ENCODE measurements around the gene TRIP11. TPM values are rescaled to one million over a fixed set of nuclear protein-coding genes. Genes with fewer than 3 reads are reported as not detected.

The TRIP11 gene
- total and polyA plus RNA-seq, 2 of the 13 experiments (the other 11 are each of a cell fraction or from before 2014, with no cell fraction given), result 10.9 to 32.8 TPM

GRCh38 chr14:91957876-91958313, 82.0 kb downstream of the TRIP11 start (continued):
- TF ChIP-seq PLRG1 (conservative IDR thresholded peaks at IDR 0.05), result no peak
- 0 out of 2 replicates have a peak, but pooled peaks have one; percentile 47 for TF ChIP-seq ZSCAN29 (CRISPR knock-in tag; conservative IDR thresholded peaks at IDR 0.05)
- no peak for TF ChIP-seq DBP (CRISPR knock-in tag; IDR thresholded peaks at IDR 0.05; ENCODE audit: not compliant biosample characterization)
- TF ChIP-seq ZNF772 (CRISPR knock-in tag; IDR thresholded peaks at IDR 0.05), result no peak
- TF ChIP-seq HDAC2 (CRISPR knock-in tag; IDR thresholded peaks at IDR 0.05), result peak; percentile 72
- TF ChIP-seq ZNF737 (CRISPR knock-in tag; IDR thresholded peaks at IDR 0.05; ENCODE audit: borderline replicate concordance), result no peak
- TF ChIP-seq ZNF563 (CRISPR knock-in tag; IDR thresholded peaks at IDR 0.05), result 0 out of 2 replicates have a peak, but pooled peaks have one; percentile 37
- no peak for TF ChIP-seq KLF12 (CRISPR knock-in tag; IDR thresholded peaks at IDR 0.05; ENCODE audit: borderline replicate concordance)
- TF ChIP-seq SAP130 (CRISPR knock-in tag; IDR thresholded peaks at IDR 0.05; ENCODE audit: low read depth), result peak; percentile 58
- TF ChIP-seq SYNCRIP (IDR thresholded peaks at IDR 0.05; ENCODE audit: insufficient read depth, low read depth, low read length), result no peak
- TF ChIP-seq HMG20B (CRISPR knock-in tag; conservative IDR thresholded peaks at IDR 0.05), result no peak
- no peak for TF ChIP-seq SP1 (IDR thresholded peaks at IDR 0.05)
- no peak for TF ChIP-seq SP1 (CRISPR knock-in tag; IDR thresholded peaks at IDR 0.05)
- peak; percentile 97 for TF ChIP-seq ZBTB7B (CRISPR knock-in tag; IDR thresholded peaks at IDR 0.05)
- peak; percentile 93; the same call in 1 of the 2 replicates for TF ChIP-seq NCOA1 (CRISPR knock-in tag; IDR thresholded peaks at IDR 0.05)
- TF ChIP-seq ZBTB39 (CRISPR knock-in tag; IDR thresholded peaks at IDR 0.05), result 0 out of 2 replicates have a peak, but pooled peaks have one; percentile 16
- TF ChIP-seq TAF1 (CRISPR knock-in tag; IDR thresholded peaks at IDR 0.05), result no peak
- TF ChIP-seq NR1H2 (CRISPR knock-in tag; IDR thresholded peaks at IDR 0.05; ENCODE audit: borderline replicate concordance, low read depth), result peak; percentile 94; the same call in 1 of the 2 replicates
- no peak for TF ChIP-seq CAMTA2 (CRISPR knock-in tag; IDR thresholded peaks at IDR 0.05; ENCODE audit: borderline replicate concordance)
- TF ChIP-seq TRIM24 (CRISPR knock-in tag; IDR thresholded peaks at IDR 0.05), result peak; percentile 96
- peak; percentile 71 for TF ChIP-seq YY1 (IDR thresholded peaks at IDR 0.05; ENCODE audit: insufficient read depth, insufficient replicate concordance, low read depth, low read length)
- no peak for TF ChIP-seq GFI1 (CRISPR knock-in tag; IDR thresholded peaks at IDR 0.05; ENCODE audit: borderline replicate concordance)
- TF ChIP-seq HBP1 (CRISPR knock-in tag; IDR thresholded peaks at IDR 0.05; ENCODE audit: low read depth), result 0 out of 2 replicates have a peak, but pooled peaks have one; percentile 47
- TF ChIP-seq ZNF619 (CRISPR knock-in tag; IDR thresholded peaks at IDR 0.05), result peak; percentile 64; the same call in 1 of the 2 replicates
- peak; percentile 79; the same call in 1 of the 2 replicates for TF ChIP-seq FOXJ3 (CRISPR knock-in tag; IDR thresholded peaks at IDR 0.05; ENCODE audit: borderline replicate concordance)
- TF ChIP-seq ZNF275 (CRISPR knock-in tag; IDR thresholded peaks at IDR 0.05; ENCODE audit: borderline replicate concordance), result no peak
- TF ChIP-seq SP5 (CRISPR knock-in tag; IDR thresholded peaks at IDR 0.05; ENCODE audit: borderline replicate concordance, low read depth), result 0 out of 2 replicates have a peak, but pooled peaks have one; percentile 10

Measured in HepG2 (cell line).